Trophoblast cell (in vitro differentiated cells and primary cell): ENCODE results near the gene KRT31.

Source experiments
- DNase-seq, 2 donors: peaks; one replicate each; pipeline ENCODE4 v3.0.0-alpha.2; 2016
- H2AFZ ChIP-seq: 2 replicates; pipeline ENCODE4 v1.6.1; 2013; ENCODE audit warnings: low read length, moderate library complexity, mild to moderate bottlenecking; ENCODE audit not compliant: insufficient read depth, poor library complexity
- H2AK5ac ChIP-seq: 2 replicates; pipeline ENCODE4 v1.6.1; 2013; ENCODE audit warnings: mild to moderate bottlenecking, low read length
- H2BK120ac ChIP-seq: 2 replicates; pipeline ENCODE4 v1.6.1; 2013; ENCODE audit warnings: low read length, mild to moderate bottlenecking, moderate library complexity; ENCODE audit not compliant: insufficient read depth, poor library complexity
- H2BK12ac ChIP-seq: 2 replicates; pipeline ENCODE4 v1.6.1; 2013; ENCODE audit warnings: mild to moderate bottlenecking, low read length, moderate library complexity
- H2BK5ac ChIP-seq: 2 replicates; pipeline ENCODE4 v1.6.1; 2013; ENCODE audit warnings: low read length, low read depth, moderate library complexity, mild to moderate bottlenecking; ENCODE audit not compliant: poor library complexity
- H3K14ac ChIP-seq: 2 replicates; pipeline ENCODE4 v1.6.1; 2013; ENCODE audit warnings: mild to moderate bottlenecking, low read length
- H3K18ac ChIP-seq: 2 replicates; pipeline ENCODE4 v1.6.1; 2013; ENCODE audit warnings: mild to moderate bottlenecking, low read length
- H3K23ac ChIP-seq: 2 replicates; pipeline ENCODE4 v1.6.1; 2013; ENCODE audit warnings: low read length
- H3K27ac ChIP-seq: 2 replicates; pipeline ENCODE4 v1.5.1; 2013; ENCODE audit warnings: low read depth, mild to moderate bottlenecking, inconsistent platforms, low read length, moderate library complexity
- H3K27me3 ChIP-seq: 2 replicates; pipeline ENCODE4 v1.6.1; 2013; ENCODE audit warnings: inconsistent platforms, mild to moderate bottlenecking, low read length, moderate library complexity; ENCODE audit not compliant: insufficient read depth
- H3K36me3 ChIP-seq, 2 experiments: 1 replicate in 1 of 2; 2 replicates in 1 of 2; pipeline ENCODE4 v1.6.1; 2013; ENCODE audit warnings: low read length in 2 of 2, mild to moderate bottlenecking in 2 of 2, moderate library complexity in 1 of 2; ENCODE audit not compliant: insufficient read depth in 2 of 2, control insufficient read depth in 1 of 2
- H3K4ac ChIP-seq: 2 replicates; pipeline ENCODE4 v1.6.1; 2013; ENCODE audit warnings: low read depth, mild to moderate bottlenecking, low read length, moderate library complexity
- H3K4me1 ChIP-seq, 2 experiments: 1 replicate in 1 of 2; 2 replicates in 1 of 2; pipeline ENCODE4 v1.6.1; 2013; ENCODE audit warnings: low read length in 2 of 2, mild to moderate bottlenecking in 2 of 2, moderate library complexity in 1 of 2; ENCODE audit not compliant: insufficient read depth in 2 of 2, control insufficient read depth in 1 of 2
- H3K4me2 ChIP-seq: 2 replicates; pipeline ENCODE4 v1.6.1; 2013; ENCODE audit warnings: inconsistent platforms, mild to moderate bottlenecking, low read length, moderate library complexity
- H3K4me3 ChIP-seq: 2 replicates; pipeline ENCODE4 v1.5.1; 2013; ENCODE audit warnings: mild to moderate bottlenecking, low read depth, low read length, inconsistent platforms
- H3K79me1 ChIP-seq: one replicate; pipeline ENCODE4 v1.6.1; 2013; ENCODE audit warnings: low read length
- H3K79me2 ChIP-seq: 2 replicates; pipeline ENCODE4 v1.6.1; 2013; ENCODE audit warnings: low read length, mild to moderate bottlenecking; ENCODE audit not compliant: control insufficient read depth, insufficient read depth, poor library complexity
- H3K9ac ChIP-seq: 2 replicates; pipeline ENCODE4 v1.6.1; 2013; ENCODE audit warnings: mild to moderate bottlenecking, low read length
- H3K9me3 ChIP-seq: 2 replicates; pipeline ENCODE4 v1.6.1; 2013; ENCODE audit warnings: low read depth, mild to moderate bottlenecking, control low read depth, inconsistent platforms, low read length; ENCODE audit not compliant: insufficient read depth
- H4K12ac ChIP-seq: 2 replicates; pipeline ENCODE4 v1.6.1; 2013; ENCODE audit warnings: low read depth, mild to moderate bottlenecking, low read length, moderate library complexity
- H4K8ac ChIP-seq: 2 replicates; pipeline ENCODE4 v1.6.1; 2013; ENCODE audit warnings: low read depth, mild to moderate bottlenecking, low read length, moderate library complexity
- H4K91ac ChIP-seq: one replicate; pipeline ENCODE4 v1.6.1; 2013; ENCODE audit warnings: low read depth, mild to moderate bottlenecking, low read length, moderate library complexity
- WGBS: extraction: QIAGEN DNeasy Blood & Tissue Kit; methylation state at CpG from one replicate; pipeline ENCODE4 v1.1.7; 2013; ENCODE audit warnings: missing lambda C conversion rate; ENCODE audit not compliant: insufficient read length, insufficient coverage; ENCODE audit errors: extremely low coverage; 5-methylcytosine and 5-hydroxymethylcytosine counted together

Gene KRT31

GRCh38 chr17:41404024-41404671, 6.7 kb upstream of the KRT31 start:
- DNase-seq = peak; percentile 72 to 80
- Histone ChIP-seq H4K91ac (no peak overlapping the region), H3K27me3 (no peaks in the 10 kb centered on the region), H4K12ac (no peak overlapping the region), H4K8ac (no peak overlapping the region), H3K9ac (no peak overlapping the region), H2AK5ac (no peak overlapping the region), H3K14ac (no peak overlapping the region), H3K79me2 (no peaks in the 10 kb centered on the region), H3K4me3 (no peak overlapping the region), H3K36me3 (no peaks in the 10 kb centered on the region), H2AFZ (no peak overlapping the region), H3K4ac (no peak overlapping the region), H3K9me3 (no peaks in the 10 kb centered on the region), H3K27ac (no peak overlapping the region), H3K4me1 (peaks cover 0 to 6% of the 10 kb centered on the region in 2 experiments), H2BK120ac (no peak overlapping the region), H3K4me2 (no peak overlapping the region), H3K79me1 (no peaks in the 10 kb centered on the region), H3K23ac (no peak overlapping the region), H3K18ac (no peak overlapping the region), H2BK12ac (peak overlapping the region; percentile 6), H2BK5ac (no peak overlapping the region)
- no CpG with 5 or more reads among the region's 7 CpGs for WGBS

GRCh38 chr17:41403404-41404023, 6.1 kb upstream of the KRT31 start:
- H2BK120ac ChIP-seq = no peak overlapping the region
- no peak overlapping the region for H4K91ac ChIP-seq
- no peak overlapping the region for H4K8ac ChIP-seq
- H3K18ac ChIP-seq = no peak overlapping the region
- no peak overlapping the region for H3K4me3 ChIP-seq
- H4K12ac ChIP-seq = no peak overlapping the region
- no CpG with 5 or more reads among the region's 4 CpGs for WGBS
- no peaks in the 10 kb centered on the region for H3K9me3 ChIP-seq
- no peak overlapping the region for H3K23ac ChIP-seq
- no peaks in the 10 kb centered on the region for H3K36me3 ChIP-seq
- H2BK5ac ChIP-seq = no peak overlapping the region
- no peak overlapping the region for H3K4ac ChIP-seq
- H3K9ac ChIP-seq = no peak overlapping the region
- DNase-seq = no peak
- no peak overlapping the region for H3K27ac ChIP-seq
- no peak overlapping the region for H2BK12ac ChIP-seq
- no peak overlapping the region for H3K4me2 ChIP-seq
- peaks cover 0 to 6% of the 10 kb centered on the region in 2 experiments for H3K4me1 ChIP-seq
- H2AK5ac ChIP-seq = no peak overlapping the region
- H3K79me2 ChIP-seq = no peaks in the 10 kb centered on the region
- H2AFZ ChIP-seq = no peak overlapping the region
- H3K27me3 ChIP-seq = no peaks in the 10 kb centered on the region
- H3K14ac ChIP-seq = no peak overlapping the region
- no peaks in the 10 kb centered on the region for H3K79me1 ChIP-seq

DNA sequence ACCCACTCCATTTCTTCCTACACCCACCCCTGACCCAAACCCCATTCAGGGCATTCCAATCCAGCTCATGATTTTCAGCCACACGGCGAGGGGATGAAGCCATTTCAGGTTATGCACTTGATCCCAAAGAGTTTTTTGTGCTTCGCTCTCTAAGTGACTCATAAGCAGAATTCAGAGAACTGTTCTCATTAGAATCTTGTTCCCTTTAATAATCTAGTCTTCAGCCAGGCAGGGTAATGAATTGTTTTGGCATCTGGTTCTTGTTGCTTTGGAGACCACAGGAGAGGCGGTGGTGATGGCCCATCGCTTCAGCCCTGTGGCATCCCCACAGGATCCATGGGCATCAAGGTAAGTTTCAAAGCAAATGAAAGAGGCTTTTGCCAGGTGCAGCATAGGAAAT, 4.8 kb upstream of the KRT31 start:
- Histone ChIP-seq H3K9me3 (no peaks in the 10 kb centered on the region), H3K4me1 (peaks cover 0 to 6% of the 10 kb centered on the region in 2 experiments), H4K8ac (no peak overlapping the region), H4K91ac (no peak overlapping the region), H3K23ac (no peak overlapping the region), H3K18ac (no peak overlapping the region), H3K36me3 (no peaks in the 10 kb centered on the region), H3K14ac (no peak overlapping the region), H3K27me3 (no peaks in the 10 kb centered on the region), H3K4me2 (no peak overlapping the region), H2AK5ac (no peak overlapping the region), H3K79me1 (no peaks in the 10 kb centered on the region), H2BK12ac (no peak overlapping the region), H4K12ac (no peak overlapping the region), H2BK120ac (no peak overlapping the region), H2BK5ac (no peak overlapping the region), H2AFZ (no peak overlapping the region), H3K9ac (no peak overlapping the region), H3K4me3 (no peak overlapping the region), H3K79me2 (no peaks in the 10 kb centered on the region), H3K27ac (no peak overlapping the region), H3K4ac (no peak overlapping the region)
- WGBS = no CpG with 5 or more reads among the region's 5 CpGs
- no peak for DNase-seq

GRCh38 chr17:41396340-41396739, 1.1 kb downstream of the KRT31 start:
- Histone ChIP-seq H3K23ac (no peak overlapping the region), H4K91ac (no peak overlapping the region), H2AFZ (no peak overlapping the region), H3K18ac (no peak overlapping the region), H2BK5ac (no peak overlapping the region), H3K14ac (no peak overlapping the region), H3K79me2 (no peaks in the 10 kb centered on the region), H2BK120ac (no peak overlapping the region), H4K8ac (no peak overlapping the region), H2AK5ac (no peak overlapping the region), H3K4ac (no peak overlapping the region), H3K4me1 (peaks cover 13 to 16% of the 10 kb centered on the region in 2 experiments), H3K9ac (no peak overlapping the region), H3K4me3 (no peak overlapping the region), H3K9me3 (no peaks in the 10 kb centered on the region), H3K27ac (no peak overlapping the region), H3K79me1 (no peaks in the 10 kb centered on the region), H2BK12ac (no peak overlapping the region), H3K27me3 (no peaks in the 10 kb centered on the region), H3K4me2 (no peak overlapping the region), H4K12ac (no peak overlapping the region), H3K36me3 (no peaks in the 10 kb centered on the region)
- DNase-seq = no peak
- WGBS = no CpG with 5 or more reads among the region's 7 CpGs
